ENCODE data around the gene KCNB1.

KCNB1 gene

GRCh38 chr20:49409302-49409974 lies 73.0 kb downstream of the KCNB1 start:
- DNase-seq (ENCODE audit: low read depth in 2 of 2): no peak

- no peak for DNase-seq (ENCODE audit: low read depth in 2 of 2)
Measured at GRCh38 chr20:49408509-49409104, 73.9 kb downstream of the KCNB1 start.

GRCh38 chr20:49406666-49407065 lies 75.8 kb downstream of the KCNB1 start:
- DNase-seq (ENCODE audit: low read depth in 2 of 2): no peak

- no peak for DNase-seq (ENCODE audit: low read depth in 2 of 2)
Measured at GRCh38 chr20:49405696-49406095, 76.8 kb downstream of the KCNB1 start.

- DNase-seq (ENCODE audit: low read depth in 2 of 2): no peak
Measured at GRCh38 chr20:49405062-49405683, 77.3 kb downstream of the KCNB1 start.

GRCh38 chr20:49404461-49404860 lies 78.0 kb downstream of the KCNB1 start:
- no peak for DNase-seq (ENCODE audit: low read depth in 2 of 2)

- DNase-seq (ENCODE audit: low read depth in 2 of 2): no peak
Measured at GRCh38 chr20:49403911-49404310, 78.6 kb downstream of the KCNB1 start.

GRCh38 chr20:49403012-49403411 lies 79.5 kb downstream of the KCNB1 start:
- DNase-seq (ENCODE audit: low read depth in 2 of 2): no peak

- DNase-seq (ENCODE audit: low read depth in 2 of 2): no peak
Measured at GRCh38 chr20:49400904-49401303, 81.6 kb downstream of the KCNB1 start.

GRCh38 chr20:49400410-49400809 lies 82.1 kb downstream of the KCNB1 start:
- DNase-seq (ENCODE audit: low read depth in 2 of 2): no peak

- DNase-seq (ENCODE audit: low read depth in 2 of 2): no peak
Measured at GRCh38 chr20:49399329-49399728, 83.1 kb downstream of the KCNB1 start.

GRCh38 chr20:49398401-49399144 lies 83.9 kb downstream of the KCNB1 start:
- DNase-seq (ENCODE audit: low read depth in 2 of 2): no peak

- DNase-seq (ENCODE audit: low read depth in 2 of 2): no peak
Measured at GRCh38 chr20:49397525-49397924, 84.9 kb downstream of the KCNB1 start.

- DNase-seq (ENCODE audit: low read depth in 2 of 2): no peak
Measured at GRCh38 chr20:49396230-49396629, 86.2 kb downstream of the KCNB1 start.

GRCh38 chr20:49395659-49396058 lies 86.8 kb downstream of the KCNB1 start:
- DNase-seq (ENCODE audit: low read depth in 2 of 2): no peak

- no peak for DNase-seq (ENCODE audit: low read depth in 2 of 2)
Measured at GRCh38 chr20:49395183-49395582, 87.3 kb downstream of the KCNB1 start.

- no peak for DNase-seq (ENCODE audit: low read depth in 2 of 2)
Measured at GRCh38 chr20:49394757-49395156, 87.7 kb downstream of the KCNB1 start.

- no peak for DNase-seq (ENCODE audit: low read depth in 2 of 2)
Measured at GRCh38 chr20:49394264-49394663, 88.2 kb downstream of the KCNB1 start.

- DNase-seq (ENCODE audit: low read depth in 2 of 2): no peak
Measured at GRCh38 chr20:49393803-49394202, 88.7 kb downstream of the KCNB1 start.

- DNase-seq (ENCODE audit: low read depth in 2 of 2): no peak
Measured at GRCh38 chr20:49392745-49393144, 89.7 kb downstream of the KCNB1 start.

GRCh38 chr20:49391404-49392245 lies 90.8 kb downstream of the KCNB1 start:
- DNase-seq (ENCODE audit: low read depth in 2 of 2): no peak

- DNase-seq (ENCODE audit: low read depth in 2 of 2): no peak
Measured at GRCh38 chr20:49389854-49390253, 92.6 kb downstream of the KCNB1 start.
